ENCODE results near the gene UBE2O.

UBE2O gene

GRCh38 chr17:76417499-76418143, 35.3 kb downstream of the UBE2O start:
- DNase-seq (ENCODE audit: low read depth, low spot score): no peak

- no peak for DNase-seq (ENCODE audit: low read depth, low spot score)
Measured at GRCh38 chr17:76416899-76417298, 36.1 kb downstream of the UBE2O start.

DNA sequence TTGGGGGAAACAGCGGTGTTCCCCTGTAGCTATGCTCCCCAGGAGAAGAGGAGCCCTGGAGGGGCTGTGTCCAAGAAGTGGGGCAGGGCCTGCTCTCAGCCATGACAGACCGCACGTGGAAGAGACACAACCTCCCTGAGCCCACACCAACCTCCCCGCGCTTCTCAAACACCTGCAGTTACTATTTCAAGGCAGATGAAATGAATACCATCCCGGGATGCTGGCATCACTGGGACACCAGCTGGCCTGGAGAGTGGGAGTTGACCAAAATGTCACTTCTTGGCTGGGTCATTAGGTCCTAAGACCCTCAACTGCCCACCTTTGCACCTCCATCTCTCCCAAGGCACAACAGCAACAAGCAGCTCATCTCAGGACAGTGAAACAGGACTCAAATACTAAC, 36.5 kb downstream of the UBE2O start:
- no peak for DNase-seq (ENCODE audit: low read depth, low spot score)

GRCh38 chr17:76415786-76416185, 37.2 kb downstream of the UBE2O start:
- no peak for DNase-seq (ENCODE audit: low read depth, low spot score)

GRCh38 chr17:76414334-76415295, 38.3 kb downstream of the UBE2O start:
- DNase-seq (ENCODE audit: low read depth, low spot score): no peak

DNA sequence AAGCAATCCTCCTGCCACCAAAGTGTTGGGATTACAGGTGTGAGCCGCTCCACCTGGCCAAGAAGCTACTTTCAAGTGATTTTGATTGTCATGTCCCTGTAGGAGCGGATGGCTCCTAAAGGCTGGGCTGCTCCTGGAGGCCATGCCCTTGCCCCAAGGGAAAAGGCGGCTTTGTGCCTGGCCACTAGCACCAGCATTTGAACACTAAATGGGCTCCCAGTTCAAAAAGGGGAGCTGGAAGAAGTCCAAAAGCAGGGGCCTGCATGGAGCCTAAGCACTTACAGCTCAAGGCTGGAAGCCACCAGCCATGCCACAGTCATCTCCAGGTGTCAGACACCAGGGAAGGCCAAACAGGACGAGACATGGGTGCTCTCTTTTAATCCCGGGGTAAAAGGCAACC, 41.7 kb downstream of the UBE2O start:
- no peak for DNase-seq (ENCODE audit: low read depth, low spot score)

DNA sequence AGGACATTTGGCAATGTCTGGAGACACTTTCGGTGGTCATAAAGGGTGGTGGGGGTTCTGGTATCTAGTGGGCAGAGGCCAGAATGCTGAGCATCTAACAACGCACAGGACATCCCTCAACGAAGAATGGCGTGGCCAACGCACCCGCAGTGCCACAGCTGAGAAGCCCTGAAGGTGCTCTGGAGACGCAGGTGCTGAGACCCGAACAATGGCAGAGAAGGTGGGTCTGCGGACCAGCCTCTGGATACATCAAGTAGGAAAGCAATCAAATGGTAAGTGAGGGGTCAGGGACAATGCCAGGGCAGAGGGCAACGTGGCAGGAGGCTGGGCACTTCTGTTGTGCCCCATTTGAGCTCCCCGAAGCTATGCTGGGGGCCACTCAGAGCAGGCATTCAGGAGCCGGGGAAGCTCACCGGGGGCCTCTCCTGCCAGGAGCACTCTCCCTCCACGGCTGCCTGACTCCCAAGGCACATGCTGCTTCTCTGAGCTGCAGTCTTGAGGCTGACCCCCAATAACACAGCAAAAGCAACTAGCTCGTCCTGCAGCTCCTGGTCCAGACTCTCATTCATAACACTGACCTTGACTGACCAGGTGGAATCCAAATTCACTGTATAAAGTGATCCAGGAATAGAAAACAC, 42.5 kb downstream of the UBE2O start:
- DNase-seq (ENCODE audit: low read depth, low spot score): no peak

DNA sequence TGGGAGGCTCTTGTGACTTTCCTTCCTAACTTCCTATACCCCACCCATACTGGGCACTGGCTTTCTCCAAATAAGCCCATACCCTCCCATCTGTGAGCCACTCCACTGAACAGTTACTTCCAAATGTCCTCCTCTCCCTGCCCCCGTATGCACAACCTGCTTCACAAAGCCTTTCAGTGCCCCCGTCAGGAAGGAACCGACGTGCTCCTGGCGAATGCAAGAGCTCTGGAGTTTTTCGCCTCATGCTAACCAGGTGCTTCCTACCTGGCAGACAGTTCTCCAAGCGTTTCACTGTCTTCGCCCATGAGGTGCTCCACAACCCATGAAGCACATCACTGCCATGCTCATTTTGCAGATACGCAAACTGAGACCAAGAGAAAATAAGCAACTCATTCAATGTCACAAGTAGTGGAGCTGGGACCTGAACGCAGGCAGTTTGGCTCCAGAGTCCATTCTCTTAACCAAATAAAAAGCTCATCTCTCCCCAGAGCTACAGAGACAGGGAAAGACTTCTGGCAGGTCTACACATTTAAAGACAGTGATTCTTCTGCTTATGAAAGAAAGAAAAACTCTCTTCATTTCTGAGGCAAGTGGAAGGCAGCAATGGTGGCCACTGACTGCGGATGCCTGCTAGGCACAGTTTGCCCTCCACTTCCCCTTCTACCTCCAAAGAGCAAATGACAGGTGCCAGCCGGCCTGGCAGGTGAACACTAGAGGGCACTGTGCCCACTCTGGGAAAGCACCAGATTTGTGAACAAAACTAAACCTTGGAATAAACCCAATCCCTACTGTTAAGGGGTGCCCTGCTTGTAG, 44.7 kb downstream of the UBE2O start:
- peak; percentile 22 for DNase-seq (ENCODE audit: low read depth, low spot score)

DNA sequence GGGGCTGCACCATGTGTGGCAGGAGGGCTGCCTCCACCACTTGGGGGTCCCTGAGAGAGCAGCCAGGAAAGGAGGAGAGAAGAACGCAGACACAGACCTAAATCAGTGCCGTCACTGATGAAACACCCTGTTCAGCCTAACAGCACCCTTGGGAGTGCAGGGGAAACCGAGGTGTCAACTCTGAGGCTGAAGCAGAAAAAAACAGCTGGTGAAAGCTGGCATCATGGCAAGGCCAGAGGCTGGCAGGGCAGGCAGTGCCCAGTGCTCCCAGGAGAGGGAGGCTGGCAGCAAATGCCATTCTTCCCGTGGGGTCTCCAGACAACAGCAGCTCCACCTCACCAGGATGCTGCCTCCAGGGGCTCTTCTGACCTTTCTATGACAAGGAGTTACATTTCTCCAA, 45.4 kb downstream of the UBE2O start:
- no peak for DNase-seq (ENCODE audit: low read depth, low spot score)

DNA sequence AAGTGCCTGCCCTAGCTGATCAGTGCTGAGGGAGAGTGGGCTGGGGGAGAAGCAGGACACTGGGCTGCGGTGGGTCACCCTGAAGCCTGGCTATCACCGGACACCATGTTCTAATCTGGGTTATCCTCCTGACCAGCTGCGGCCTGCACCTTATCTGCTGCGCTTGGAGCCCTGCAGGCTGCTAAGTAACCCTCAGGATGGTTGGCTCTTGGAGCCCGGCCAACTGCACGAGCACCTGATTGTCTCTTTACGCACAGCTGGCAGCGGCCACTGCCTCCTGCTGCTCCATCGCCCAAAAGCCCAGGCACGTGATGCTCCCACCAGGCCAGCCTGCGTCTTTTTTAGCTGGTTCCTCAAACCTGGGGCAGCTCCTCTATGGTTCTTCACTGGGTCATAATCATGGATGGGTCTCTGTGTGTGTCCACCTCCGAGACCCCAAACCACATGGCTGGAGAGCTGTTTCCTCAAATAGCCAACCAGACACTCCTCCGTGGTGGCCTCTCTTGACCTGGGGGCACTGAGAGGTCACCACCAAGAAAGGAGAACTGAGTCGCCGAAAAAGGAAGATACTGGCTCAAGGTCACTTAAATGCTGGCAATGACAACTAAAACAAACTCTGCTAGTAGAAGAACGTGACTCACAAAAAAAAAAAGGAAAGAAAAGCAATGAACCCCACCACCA, 46.8 kb downstream of the UBE2O start:
- no peak for DNase-seq (ENCODE audit: low read depth, low spot score)

DNA sequence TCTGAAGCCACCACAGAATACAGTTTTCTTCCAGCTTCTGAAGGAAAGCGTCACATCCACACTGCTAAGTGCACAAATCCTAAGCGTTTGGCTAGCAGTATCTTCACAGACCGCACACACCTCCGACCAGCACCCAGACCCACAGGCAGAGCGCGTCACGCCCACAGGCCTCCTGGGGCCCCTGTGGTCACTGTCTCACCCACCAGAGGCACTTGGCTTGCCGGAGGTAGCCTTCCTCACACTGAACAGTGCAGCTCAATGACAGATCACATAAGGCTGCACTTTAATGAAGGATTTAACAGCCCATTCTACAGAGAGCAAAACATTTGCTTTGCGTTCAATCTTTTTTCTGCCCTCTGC, 47.4 kb downstream of the UBE2O start:
- DNase-seq (ENCODE audit: low read depth, low spot score): no peak

- no peak for DNase-seq (ENCODE audit: low read depth, low spot score)
Measured at GRCh38 chr17:76404976-76405563, 47.9 kb downstream of the UBE2O start.

GRCh38 chr17:76404256-76404655, 48.7 kb downstream of the UBE2O start:
- no peak for DNase-seq (ENCODE audit: low read depth, low spot score)

DNA sequence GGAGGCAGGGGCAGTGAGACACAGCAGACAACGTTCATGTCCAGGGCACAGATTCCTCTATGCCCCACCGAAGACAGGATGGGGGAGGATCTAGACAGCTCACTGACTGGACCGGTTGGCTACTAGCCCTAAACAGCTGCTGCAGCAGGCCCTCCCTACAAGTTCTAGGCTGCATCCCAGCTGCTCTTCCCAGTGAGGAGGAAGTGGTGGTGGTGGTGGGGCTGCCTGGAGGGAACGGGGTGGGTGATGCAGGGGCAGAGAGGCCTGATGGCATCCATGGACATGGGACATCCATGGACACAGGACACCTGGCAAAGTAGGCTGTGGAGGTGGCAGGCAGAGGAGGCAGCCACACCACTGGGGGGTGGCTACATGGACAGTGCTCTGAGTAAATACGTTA, 50.2 kb downstream of the UBE2O start:
- no peak for DNase-seq (ENCODE audit: low read depth, low spot score)

DNA sequence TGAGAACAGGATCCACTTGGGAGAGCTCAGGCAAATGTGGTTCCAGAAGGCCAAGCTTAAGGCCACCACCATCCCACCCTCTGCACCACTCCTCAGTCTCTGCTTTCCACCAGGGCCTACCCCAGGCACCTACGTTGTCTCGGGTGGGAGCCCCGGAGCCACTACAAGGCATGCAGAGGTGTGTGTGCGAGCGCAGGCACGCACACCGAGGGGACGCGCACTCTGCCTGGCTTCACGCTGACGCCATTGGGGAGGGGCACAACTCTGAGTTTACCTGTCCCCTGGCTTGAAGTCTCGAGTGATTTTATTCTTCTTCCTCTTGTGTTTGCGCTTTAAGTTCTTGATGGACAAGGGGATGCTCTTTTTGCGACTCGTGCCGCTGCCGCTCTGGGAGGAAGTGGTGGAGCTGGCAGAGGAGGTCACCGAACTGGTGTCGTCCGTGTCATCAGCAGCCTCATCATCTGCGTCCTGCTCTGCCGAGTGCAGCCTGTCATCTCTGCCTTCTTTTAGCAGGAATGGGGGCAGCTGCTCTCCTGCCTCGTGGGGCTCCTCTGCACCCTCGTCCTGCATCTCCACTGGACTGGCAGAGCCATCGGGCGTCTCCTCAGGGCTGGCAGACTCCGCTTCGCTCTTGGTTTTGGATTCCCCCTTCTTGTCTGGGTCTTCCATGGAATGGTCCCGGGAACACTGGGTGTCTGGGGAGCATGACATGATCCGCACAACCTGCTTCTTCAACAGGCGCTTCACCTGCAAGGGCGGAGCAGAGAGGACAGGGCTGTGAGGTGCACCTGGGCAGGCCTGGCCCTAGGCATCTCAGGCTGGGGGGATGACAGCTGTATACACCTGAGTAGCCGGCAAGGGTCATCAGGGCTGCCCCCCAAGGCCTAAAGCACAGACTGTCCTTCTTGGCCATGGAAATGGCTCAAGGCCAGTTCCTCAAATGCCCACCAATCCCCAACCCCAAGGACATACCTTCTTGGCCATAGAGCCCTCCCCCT, 53.5 kb downstream of the UBE2O start:
- no peak for DNase-seq (ENCODE audit: low read depth, low spot score)

DNA sequence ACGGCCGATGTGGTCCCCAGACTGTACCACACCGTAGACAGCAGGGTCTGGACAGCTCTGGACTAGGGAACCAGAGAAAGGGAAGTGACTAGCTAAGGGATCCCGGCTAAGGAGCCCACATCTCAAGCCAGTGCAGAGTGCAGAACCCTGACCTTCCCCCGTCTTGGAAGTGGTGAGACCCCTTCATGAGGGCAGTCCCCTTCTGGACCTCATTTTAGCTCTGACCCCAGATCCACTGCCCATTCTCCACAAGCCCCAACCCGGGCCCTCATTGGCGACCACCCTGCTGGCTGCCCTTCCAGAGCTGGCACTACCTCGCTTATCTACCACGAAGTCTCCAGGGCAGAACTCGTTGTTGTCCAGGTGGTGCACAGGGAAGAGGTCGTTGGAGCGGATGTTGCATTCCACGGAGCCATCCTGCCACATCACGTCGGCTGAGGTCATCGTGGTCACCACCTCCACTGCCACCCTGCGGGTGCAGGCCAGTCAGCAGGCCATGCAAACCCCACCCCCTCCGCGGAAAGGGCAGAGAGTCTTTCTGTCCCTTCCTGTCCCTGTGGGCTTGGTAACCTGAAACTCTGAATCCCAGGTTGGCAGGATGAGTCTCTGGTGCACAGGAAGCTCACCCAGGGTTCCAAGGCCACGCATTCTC, 54.3 kb downstream of the UBE2O start:
- no peak for DNase-seq (ENCODE audit: low read depth, low spot score)

DNA sequence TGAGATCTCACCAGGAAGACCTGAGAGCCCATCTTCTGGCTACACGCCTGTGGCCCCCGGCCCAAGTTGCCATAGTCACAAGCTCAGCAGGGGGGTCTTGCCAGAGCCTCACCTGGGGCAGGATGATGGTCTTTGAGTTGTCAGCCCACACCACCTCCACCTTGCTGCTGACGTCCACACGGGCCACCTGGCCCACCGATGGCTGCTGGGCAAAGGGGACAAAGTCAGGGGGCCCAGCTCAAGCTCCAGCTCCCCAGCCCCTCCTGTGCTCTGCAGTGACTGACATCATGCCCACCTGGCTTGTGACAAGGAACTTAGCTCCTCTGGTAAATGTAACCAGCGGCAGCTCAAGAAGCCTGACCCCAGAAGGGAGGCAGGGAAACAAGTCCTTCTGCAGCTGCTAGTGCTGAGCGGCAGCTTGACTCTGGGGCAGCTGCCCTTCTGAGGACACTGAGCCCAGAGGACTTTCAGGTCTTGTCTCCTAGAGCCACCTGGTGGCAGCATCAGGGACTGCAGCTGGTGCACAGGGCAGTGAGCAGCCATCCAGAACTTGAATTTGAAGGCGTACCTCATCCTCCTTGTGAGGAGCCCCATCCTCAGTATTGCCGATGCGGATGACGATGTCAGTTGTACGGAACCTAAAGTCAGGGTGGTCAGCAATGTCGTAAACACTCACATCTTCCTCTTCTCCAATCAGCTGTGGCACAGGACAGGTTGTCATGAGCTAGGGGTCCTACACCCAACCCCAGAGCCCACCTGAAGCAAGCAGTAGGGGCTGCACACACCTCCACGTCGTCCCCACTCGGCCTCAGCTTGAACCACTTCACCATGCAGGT, 55.0 kb downstream of the UBE2O start:
- peak; percentile 69 for DNase-seq (ENCODE audit: low read depth, low spot score)

GRCh38 chr17:76397184-76397583, 55.8 kb downstream of the UBE2O start:
- no peak for DNase-seq (ENCODE audit: low read depth, low spot score)
